OCI-LY1 (cell line): ENCODE data around the gene SLC25A21.

Source experiments
- H2AFZ ChIP-seq: fragments of 200-600 bp; sonication (generic), shearing (Covaris generic); 2 replicates; pipeline ENCODE4 v1.6.0; 2014; ENCODE audit warnings: antibody characterized with exemption, mild to moderate bottlenecking, low read length
- H3F3A ChIP-seq: fragments of 200-600 bp; sonication (generic), shearing (Covaris generic); 2 replicates; pipeline ENCODE4 v1.6.0; 2014; ENCODE audit warnings: mild to moderate bottlenecking, antibody characterized with exemption, low read length, moderate library complexity; ENCODE audit not compliant: insufficient read depth
- H3K27ac ChIP-seq: fragments of 200-600 bp; sonication (generic); 2 replicates; pipeline ENCODE4 v1.5.1; 2014; ENCODE audit warnings: low read length, mixed run types, mild to moderate bottlenecking, low read depth; ENCODE audit not compliant: poor library complexity, severe bottlenecking
- H3K27me3 ChIP-seq: fragments of 200-600 bp; sonication (generic); 2 replicates; pipeline ENCODE4 v1.6.0; 2014; ENCODE audit warnings: antibody characterized with exemption, mild to moderate bottlenecking, low read length, moderate library complexity; ENCODE audit not compliant: insufficient read depth
- H3K36me3 ChIP-seq: fragments of 200-600 bp; sonication (generic); 2 replicates; pipeline ENCODE4 v1.6.1; 2014; ENCODE audit warnings: mild to moderate bottlenecking, antibody characterized with exemption, low read length, moderate library complexity, mixed read lengths; ENCODE audit not compliant: insufficient read depth
- H3K4me1 ChIP-seq: fragments of 200-600 bp; sonication (generic); 2 replicates; pipeline ENCODE4 v1.5.1; 2014; ENCODE audit warnings: mild to moderate bottlenecking, low read length, moderate library complexity; ENCODE audit not compliant: insufficient read depth, severe bottlenecking
- H3K4me2 ChIP-seq: fragments of 200-600 bp; sonication (generic), shearing (Covaris generic); 2 replicates; pipeline ENCODE4 v1.6.1; 2014; ENCODE audit warnings: low read length
- H3K4me3 ChIP-seq: fragments of 200-600 bp; sonication (generic); 2 replicates; pipeline ENCODE4 v1.5.1; 2014; ENCODE audit warnings: low read length, low read depth, mild to moderate bottlenecking, mixed read lengths; ENCODE audit not compliant: poor library complexity, severe bottlenecking
- H3K79me2 ChIP-seq: fragments of 200-600 bp; shearing (Covaris generic); 2 replicates; pipeline ENCODE4 v1.6.1; 2016; ENCODE audit warnings: mixed run types, low read length, mixed read lengths; ENCODE audit not compliant: insufficient read depth
- H3K9ac ChIP-seq: fragments of 200-600 bp; sonication (generic), shearing (Covaris generic); 2 replicates; pipeline ENCODE4 v1.6.1; 2014; ENCODE audit warnings: mild to moderate bottlenecking, low read length, mixed read lengths
- H3K9me2 ChIP-seq: fragments of 200-600 bp; sonication (generic), shearing (Covaris generic); 2 replicates; pipeline ENCODE4 v1.6.1; 2014; ENCODE audit warnings: low read depth, mild to moderate bottlenecking, low read length, mixed read lengths
- H3K9me3 ChIP-seq: fragments of 200-600 bp; shearing (Covaris generic); 2 replicates; pipeline ENCODE4 v1.6.1; 2014; ENCODE audit warnings: low read length, mixed read lengths
- H4K20me1 ChIP-seq: fragments of 200-600 bp; sonication (generic), shearing (Covaris generic); 2 replicates; pipeline ENCODE4 v1.6.0; 2016; ENCODE audit warnings: mild to moderate bottlenecking, low read length; ENCODE audit not compliant: insufficient read depth
- EZH2 ChIP-seq: fragments of 200-600 bp; sonication (generic), shearing (Covaris generic); IDR thresholded peaks from 2 replicates; pipeline ENCODE4 v1.8.0; 2017; ENCODE audit warnings: borderline replicate concordance, mixed run types, mild to moderate bottlenecking, antibody characterized with exemption, low read length, moderate library complexity, mixed read lengths
- TF ChIP-seq, protein P1 (sequence below): fragments of 200-600 bp; sonication (generic), shearing (Covaris generic); IDR thresholded peaks from 2 replicates; pipeline ENCODE4 v1.5.1; 2017; ENCODE audit warnings: mild to moderate bottlenecking, antibody characterized with exemption, low read length, moderate library complexity, mixed read lengths

SLC25A21 gene

DNA sequence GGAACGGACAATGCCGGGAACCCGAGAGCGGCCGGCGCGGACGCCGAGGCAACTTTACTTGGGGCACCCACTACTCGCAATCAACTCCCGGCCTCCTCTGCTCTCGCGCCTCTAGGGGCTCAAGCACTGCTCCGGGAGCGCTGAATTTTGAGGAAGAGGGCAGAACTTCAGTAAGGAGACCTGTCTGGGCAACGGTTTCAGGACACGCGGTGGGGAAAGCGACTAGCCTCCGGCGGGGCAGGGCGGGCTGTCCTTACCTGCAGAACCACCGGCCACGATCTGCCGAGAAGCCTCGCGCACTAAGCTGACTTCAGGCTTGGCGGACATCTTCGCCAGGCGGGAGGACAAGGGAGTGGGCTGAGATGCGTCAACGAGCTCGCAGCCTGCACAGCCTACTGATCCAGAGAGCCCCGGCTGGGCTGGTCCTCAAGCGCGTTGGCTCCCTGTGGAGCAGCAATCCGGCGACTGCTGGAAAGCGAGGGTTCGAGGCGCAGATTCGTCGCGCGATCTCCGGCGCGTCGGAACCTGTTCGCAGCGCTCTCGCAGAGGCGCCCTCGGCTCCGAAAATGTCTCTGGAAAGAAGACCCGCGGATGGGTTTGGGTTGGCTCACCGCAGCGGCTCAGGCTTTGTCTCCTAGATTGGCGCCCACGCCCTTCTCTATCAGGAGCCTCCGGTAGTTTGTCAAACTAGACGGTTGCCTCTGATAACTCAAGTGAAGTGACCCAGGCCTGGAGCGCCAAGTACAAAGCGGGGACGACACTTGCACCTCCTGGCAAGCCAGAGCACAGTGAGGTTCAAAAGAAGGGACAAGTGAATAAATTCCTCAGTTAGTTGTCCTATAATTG lies at the start of gene SLC25A21:
SLC25A21 (minus strand) TSS at position 583 of the 846 bp plus-strand sequence.
- no peak within 1 kb of the TSS for H3K27ac ChIP-seq
- H3K9me3 ChIP-seq: no peaks in the 10 kb centered on the region
- H3K9ac ChIP-seq: no peak within 1 kb of the TSS
- H3K9me2 ChIP-seq: no peaks in the 10 kb centered on the region
- no peaks in the 10 kb centered on the region for H3K79me2 ChIP-seq
- H3K4me2 ChIP-seq: no peak within 1 kb of the TSS
- no peaks in the 10 kb centered on the region for H3K4me1 ChIP-seq
- no peak within 1 kb of the TSS for H3K4me3 ChIP-seq
- no peaks in the 10 kb centered on the region for H3F3A ChIP-seq
- no peaks in the 10 kb centered on the region for H3K36me3 ChIP-seq
- no peaks in the 10 kb centered on the region for H3K27me3 ChIP-seq
- H2AFZ ChIP-seq: no peak within 1 kb of the TSS
- TF ChIP-seq, protein P1, sequence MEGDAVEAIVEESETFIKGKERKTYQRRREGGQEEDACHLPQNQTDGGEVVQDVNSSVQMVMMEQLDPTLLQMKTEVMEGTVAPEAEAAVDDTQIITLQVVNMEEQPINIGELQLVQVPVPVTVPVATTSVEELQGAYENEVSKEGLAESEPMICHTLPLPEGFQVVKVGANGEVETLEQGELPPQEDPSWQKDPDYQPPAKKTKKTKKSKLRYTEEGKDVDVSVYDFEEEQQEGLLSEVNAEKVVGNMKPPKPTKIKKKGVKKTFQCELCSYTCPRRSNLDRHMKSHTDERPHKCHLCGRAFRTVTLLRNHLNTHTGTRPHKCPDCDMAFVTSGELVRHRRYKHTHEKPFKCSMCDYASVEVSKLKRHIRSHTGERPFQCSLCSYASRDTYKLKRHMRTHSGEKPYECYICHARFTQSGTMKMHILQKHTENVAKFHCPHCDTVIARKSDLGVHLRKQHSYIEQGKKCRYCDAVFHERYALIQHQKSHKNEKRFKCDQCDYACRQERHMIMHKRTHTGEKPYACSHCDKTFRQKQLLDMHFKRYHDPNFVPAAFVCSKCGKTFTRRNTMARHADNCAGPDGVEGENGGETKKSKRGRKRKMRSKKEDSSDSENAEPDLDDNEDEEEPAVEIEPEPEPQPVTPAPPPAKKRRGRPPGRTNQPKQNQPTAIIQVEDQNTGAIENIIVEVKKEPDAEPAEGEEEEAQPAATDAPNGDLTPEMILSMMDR: no peak
- TF ChIP-seq EZH2: no peak
- H4K20me1 ChIP-seq: no peaks in the 10 kb centered on the region

DNA sequence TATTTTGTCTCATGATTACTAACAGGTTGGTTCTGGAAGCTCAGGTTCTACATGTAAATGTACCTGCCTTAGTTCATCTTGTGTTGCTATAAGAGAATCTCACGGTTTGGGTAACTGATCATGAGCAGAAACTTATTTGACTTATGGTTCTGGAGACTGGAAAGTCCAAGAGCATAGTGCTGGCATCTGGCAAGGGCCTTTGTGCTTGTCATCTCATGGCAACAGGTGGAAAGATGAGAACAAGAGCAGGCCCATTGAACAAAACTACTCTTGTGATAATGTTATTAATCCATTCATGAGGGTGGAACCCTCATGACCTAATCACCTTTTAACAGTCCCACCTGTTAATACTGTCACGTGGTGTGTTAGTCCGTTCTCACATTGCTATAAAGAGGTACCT lies 48.7 kb upstream of the SLC25A21 start:
- TF ChIP-seq, protein P1: no peak
- no peak for TF ChIP-seq EZH2
- no peaks in the 10 kb centered on the region for H3K27me3 ChIP-seq
- no peaks in the 10 kb centered on the region for H3K36me3 ChIP-seq
- no peaks in the 10 kb centered on the region for H3F3A ChIP-seq
- H3K9me2 ChIP-seq: no peaks in the 10 kb centered on the region
- no peaks in the 10 kb centered on the region for H3K79me2 ChIP-seq
- no peak overlapping the region for H3K27ac ChIP-seq
- H3K4me3 ChIP-seq: no peak overlapping the region
- no peak overlapping the region for H3K9ac ChIP-seq
- H3K4me1 ChIP-seq: no peaks in the 10 kb centered on the region
- H2AFZ ChIP-seq: no peak overlapping the region
- no peaks in the 10 kb centered on the region for H4K20me1 ChIP-seq
- H3K9me3 ChIP-seq: no peaks in the 10 kb centered on the region
- no peak overlapping the region for H3K4me2 ChIP-seq

DNA sequence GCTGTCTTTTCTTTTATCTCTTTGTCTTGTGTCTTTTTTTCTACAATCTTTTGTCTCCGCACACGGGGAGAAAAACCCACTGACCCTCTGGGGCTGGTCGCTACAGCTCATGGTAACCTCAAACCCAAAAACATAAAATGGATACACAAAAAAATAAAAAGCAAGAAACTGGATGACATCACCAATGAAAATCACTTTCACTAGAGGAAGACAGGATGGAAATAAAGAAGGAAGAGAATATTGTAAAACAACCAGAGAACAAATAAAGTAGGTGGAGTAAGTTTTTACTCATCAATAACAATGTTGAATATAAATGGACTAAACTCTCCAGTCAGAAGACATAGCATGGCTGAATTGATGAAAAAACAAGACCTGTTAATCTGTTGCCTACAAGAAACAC lies 42.9 kb upstream of the SLC25A21 start:
- H3K4me3 ChIP-seq: no peak overlapping the region
- H3K4me2 ChIP-seq: no peak overlapping the region

More for the DNA sequence above, 42.9 kb upstream of the SLC25A21 start:
- no peaks in the 10 kb centered on the region for H3K27me3 ChIP-seq
- no peaks in the 10 kb centered on the region for H3K9me3 ChIP-seq
- TF ChIP-seq, protein P1: no peak
- no peak for TF ChIP-seq EZH2
- no peak overlapping the region for H3K9ac ChIP-seq
- no peaks in the 10 kb centered on the region for H3K4me1 ChIP-seq
- no peaks in the 10 kb centered on the region for H3K79me2 ChIP-seq
- H3K36me3 ChIP-seq: no peaks in the 10 kb centered on the region
- no peaks in the 10 kb centered on the region for H3F3A ChIP-seq
- no peaks in the 10 kb centered on the region for H3K9me2 ChIP-seq
- no peak overlapping the region for H3K27ac ChIP-seq
- H4K20me1 ChIP-seq: no peaks in the 10 kb centered on the region
- H2AFZ ChIP-seq: no peak overlapping the region
